Gastrocnemius medialis (tissue), 4 donors: ENCODE measurements around the gene EPHX1. TPM values are rescaled to one million over a fixed set of nuclear protein-coding genes. Genes with fewer than 3 reads are reported as not detected.
A peak's percentile ranks its signal among the peaks of the same experiment; 100 is the strongest.

Source experiments
- ATAC-seq, 2 donors: fragments of 150-250 bp; one replicate each; pipeline ENCODE4 v1.9.1; 2016
- DNase-seq, 2 donors: peaks; one replicate each; pipeline ENCODE4 v3.0.0-alpha.2; 2019
- H3K27ac ChIP-seq, 4 donors: fragments of 200-600 bp; sonication (generic); 1 replicate in 1 of 4; 2 replicates in 3 of 4; pipeline ENCODE4 v1.5.1; 2016 to 2018; ENCODE audit warnings: mild to moderate bottlenecking in 2 of 4, moderate library complexity in 1 of 4
- H3K27me3 ChIP-seq, 3 donors: fragments of 200-600 bp; sonication (generic) in 2 of 3; 1 replicate in 1 of 3; 2 replicates in 2 of 3; pipeline versions ENCODE4 v1.5.1 to v1.6.0; 2016 to 2019; ENCODE audit warnings: mild to moderate bottlenecking in 1 of 3, moderate library complexity in 1 of 3
- H3K36me3 ChIP-seq, 2 donors: fragments of 200-600 bp; sonication (generic) in 1 of 2; one replicate each; pipeline ENCODE4 v1.5.1; 2017 to 2018
- H3K4me1 ChIP-seq, 2 donors: fragments of 200-600 bp; sonication (generic) in 1 of 2; one replicate each; pipeline ENCODE4 v1.5.1; 2016 to 2017; ENCODE audit warnings: mild to moderate bottlenecking in 2 of 2
- H3K4me3 ChIP-seq, 4 donors: fragments of 200-600 bp; sonication (generic) in 3 of 4; 1 replicate in 1 of 4; 2 replicates in 3 of 4; pipeline ENCODE4 v1.5.1; 2016 to 2019; ENCODE audit warnings: mild to moderate bottlenecking in 2 of 4
- H3K9me3 ChIP-seq, 3 donors: fragments of 200-600 bp; sonication (generic) in 2 of 3; 1 replicate in 1 of 3; 2 replicates in 2 of 3; pipeline ENCODE4 v1.5.1; 2016 to 2019
- POLR2A ChIP-seq, 2 donors: fragments of 450-650 bp; IDR thresholded peaks; one replicate each; pipeline ENCODE4 v1.6.1; 2017; ENCODE audit warnings: antibody characterized with exemption in 2 of 2, mild to moderate bottlenecking in 2 of 2, moderate library complexity in 2 of 2
- in situ Hi-C, 4 donors: fragments of 200-750 bp; cut with MboI; loops; one replicate each; pipeline versions ENCODE4 v1.15.0 to v1.8.0; 2017; ENCODE audit warnings: low sequenced_read_pairs in 4 of 4
- intact Hi-C: fragments of 100-400 bp; cut with DNase I; formaldehyde crosslinking; loops from one replicate; pipeline ENCODE4 v1.15.1; 2023; ENCODE audit warnings: low total_unique reads
- total RNA-seq, 4 donors: library from RNA; depleted of rRNA; stranded (reverse); fragments of >200 nt; gene quantifications; one replicate each; pipeline versions ENCODE4 v1.1.0 to v1.2.3, GENCODE V29; 2016
- TF ChIP-seq, protein P1 (sequence below), 5 experiments: fragments of 450-650 bp in 3 of 5; fragments of 200-600 bp in 2 of 5; sonication (generic) in 2 of 5; IDR thresholded peaks in 4 of 5; conservative IDR thresholded peaks in 1 of 5; 1 replicate in 4 of 5; 2 replicates in 1 of 5; pipeline ENCODE4 v1.5.1; 2016 to 2019; ENCODE audit warnings: antibody characterized with exemption in 5 of 5, mild to moderate bottlenecking in 3 of 5, moderate library complexity in 3 of 5

EPHX1 gene
- total RNA-seq, 4 donors from 2014 or later = 65.7 to 155 (median 108) TPM

DNA sequence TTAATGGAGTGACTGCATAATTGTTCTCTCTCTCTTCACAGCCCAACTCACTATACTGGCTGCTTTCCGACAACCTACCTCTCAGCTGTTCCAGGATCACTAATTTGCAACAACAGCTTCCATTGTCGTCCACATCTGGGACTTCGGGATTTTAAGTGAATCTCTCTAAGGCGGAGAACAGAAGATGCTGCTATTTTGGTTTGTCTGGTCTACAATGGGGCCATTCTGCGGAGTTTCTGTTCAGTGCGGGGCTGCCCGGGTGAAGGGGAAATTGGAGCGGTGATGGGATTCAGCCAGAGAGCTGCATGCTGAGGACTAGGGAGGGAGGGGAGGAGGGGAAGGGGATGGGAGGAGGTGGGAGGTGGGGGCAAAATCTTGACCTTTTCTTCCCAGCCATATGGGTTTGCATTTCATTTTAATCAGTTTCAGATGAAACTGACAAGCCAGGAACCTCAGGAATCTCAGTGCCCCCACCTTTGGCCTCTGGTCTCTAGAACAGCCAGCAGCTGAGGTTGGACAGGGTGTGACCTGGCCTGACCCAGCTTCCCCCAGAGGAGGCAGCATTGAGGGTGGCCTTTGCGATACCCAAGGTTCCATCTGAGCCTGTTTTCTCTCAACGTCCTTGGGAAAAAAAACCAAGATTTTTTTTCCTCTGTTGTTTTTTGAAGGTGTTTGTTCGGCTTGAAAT, 39.2 kb upstream of the EPHX1 start:
- Histone ChIP-seq H3K4me1 (peaks cover 25 to 35% of the 10 kb centered on the region in 2 donors), H3K4me3 (no peak overlapping the region), H3K9me3 (no peaks in the 10 kb centered on the region), H3K36me3 (no peaks in the 10 kb centered on the region), H3K27me3 (no peaks in the 10 kb centered on the region), H3K27ac (peak overlapping the region in 1 of 4 donors; percentile 12)
- TF ChIP-seq, protein P1, sequence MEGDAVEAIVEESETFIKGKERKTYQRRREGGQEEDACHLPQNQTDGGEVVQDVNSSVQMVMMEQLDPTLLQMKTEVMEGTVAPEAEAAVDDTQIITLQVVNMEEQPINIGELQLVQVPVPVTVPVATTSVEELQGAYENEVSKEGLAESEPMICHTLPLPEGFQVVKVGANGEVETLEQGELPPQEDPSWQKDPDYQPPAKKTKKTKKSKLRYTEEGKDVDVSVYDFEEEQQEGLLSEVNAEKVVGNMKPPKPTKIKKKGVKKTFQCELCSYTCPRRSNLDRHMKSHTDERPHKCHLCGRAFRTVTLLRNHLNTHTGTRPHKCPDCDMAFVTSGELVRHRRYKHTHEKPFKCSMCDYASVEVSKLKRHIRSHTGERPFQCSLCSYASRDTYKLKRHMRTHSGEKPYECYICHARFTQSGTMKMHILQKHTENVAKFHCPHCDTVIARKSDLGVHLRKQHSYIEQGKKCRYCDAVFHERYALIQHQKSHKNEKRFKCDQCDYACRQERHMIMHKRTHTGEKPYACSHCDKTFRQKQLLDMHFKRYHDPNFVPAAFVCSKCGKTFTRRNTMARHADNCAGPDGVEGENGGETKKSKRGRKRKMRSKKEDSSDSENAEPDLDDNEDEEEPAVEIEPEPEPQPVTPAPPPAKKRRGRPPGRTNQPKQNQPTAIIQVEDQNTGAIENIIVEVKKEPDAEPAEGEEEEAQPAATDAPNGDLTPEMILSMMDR (IDR thresholded peaks at IDR 0.05 in 4 of 5, conservative IDR thresholded peaks at IDR 0.05 in 1 of 5) = no peak
- TF ChIP-seq POLR2A (IDR thresholded peaks at IDR 0.05) = no peak
- intact Hi-C loops (loop anchor here (5.0 kb wide), 3 partner anchors 68 to 218 kb away; no protein-coding TSS in a partner anchor), in situ Hi-C loops (loop anchor here in 3 of 4 donors (5.0 to 10.0 kb wide), 7 partner anchors 64 to 288 kb away; no protein-coding TSS in a partner anchor)
- DNase-seq (no peak), ATAC-seq (no peak)

DNA sequence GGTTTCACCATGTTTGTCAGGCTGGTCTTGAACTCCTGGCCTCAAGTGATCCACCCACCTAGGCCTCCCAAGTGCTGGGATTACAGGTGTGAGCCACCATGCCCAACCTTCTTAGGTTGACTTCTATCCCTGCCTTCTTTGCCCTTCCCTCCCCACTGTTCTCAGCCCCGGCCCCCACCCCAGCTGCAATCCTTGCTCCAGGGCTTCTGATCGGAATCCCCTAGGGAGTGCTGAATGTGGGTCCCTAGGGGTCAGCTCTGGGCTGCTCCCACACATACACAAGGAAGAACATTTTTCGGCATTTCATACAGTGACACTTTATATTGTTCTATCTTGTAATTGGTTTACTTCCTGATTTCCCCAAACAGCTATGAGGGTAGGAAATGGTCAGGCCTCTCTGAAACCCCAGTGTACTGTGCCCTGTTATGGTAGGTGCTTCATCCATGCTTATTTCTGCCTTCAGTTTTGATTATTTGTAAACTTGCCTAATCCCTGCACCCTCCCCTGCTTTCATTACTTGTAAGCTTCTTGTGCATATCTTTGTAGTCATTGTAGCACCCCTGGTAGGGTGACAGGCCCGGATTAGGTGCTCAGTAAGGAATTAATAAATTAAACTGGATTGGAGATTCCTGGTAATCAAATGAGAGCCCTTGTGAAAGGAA, 38.1 kb upstream of the EPHX1 start:
- H3K27ac ChIP-seq = peak overlapping the region in 3 of 4 donors; percentile 14 to 59 (median 25)
- intact Hi-C loops = loop anchor here (1.0 to 5.0 kb wide), 7 partner anchors 37 to 296 kb away; partner anchors contain the start of gene ENAH
- DNase-seq (no peak), ATAC-seq (no peak)
- TF ChIP-seq POLR2A (IDR thresholded peaks at IDR 0.05) = no peak
- TF ChIP-seq, protein P1 (IDR thresholded peaks at IDR 0.05 in 4 of 5, conservative IDR thresholded peaks at IDR 0.05 in 1 of 5) = no peak
- H3K27me3 ChIP-seq = no peaks in the 10 kb centered on the region
- no peaks in the 10 kb centered on the region for H3K36me3 ChIP-seq
- in situ Hi-C loops = loop anchor here in 3 of 4 donors (5.0 to 10.0 kb wide), 7 partner anchors 63 to 289 kb away; no protein-coding TSS in a partner anchor
- no peak overlapping the region for H3K4me3 ChIP-seq
- H3K4me1 ChIP-seq = peaks cover 20 to 30% of the 10 kb centered on the region in 2 donors
- no peaks in the 10 kb centered on the region for H3K9me3 ChIP-seq

DNA sequence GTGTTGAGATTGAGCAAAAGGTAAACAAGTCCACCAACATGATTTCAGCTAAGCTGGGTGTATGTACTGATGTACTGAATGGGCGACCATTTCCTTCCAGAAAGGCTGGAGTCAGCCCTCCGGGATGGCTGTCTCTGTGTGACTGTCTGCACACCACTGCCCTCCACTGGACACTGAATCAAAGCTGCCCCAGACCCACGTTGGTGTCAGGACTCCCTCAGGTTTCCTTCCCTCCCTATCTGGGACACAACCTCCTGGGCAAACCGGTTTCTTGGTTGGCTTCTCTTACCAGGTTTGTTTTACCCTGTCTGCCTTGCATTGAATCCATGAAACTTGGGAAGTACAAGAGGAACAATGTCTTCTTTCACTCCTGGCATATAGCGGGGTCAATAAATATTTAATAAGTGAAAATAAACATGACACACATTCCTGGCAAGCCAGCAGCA, 37.6 kb upstream of the EPHX1 start:
- Histone ChIP-seq H3K27me3 (no peaks in the 10 kb centered on the region), H3K4me3 (no peak overlapping the region), H3K9me3 (no peaks in the 10 kb centered on the region), H3K4me1 (peaks cover 21 to 29% of the 10 kb centered on the region in 2 donors), H3K36me3 (no peaks in the 10 kb centered on the region), H3K27ac (peak overlapping the region in 2 of 4 donors; percentile 25 to 59)
- intact Hi-C loops = loop anchor here (1.0 to 5.0 kb wide), 7 partner anchors 38 to 297 kb away; partner anchors contain the start of gene ENAH
- ATAC-seq (peak; percentile 83 to 89), DNase-seq (peak; percentile 76 to 78)
- in situ Hi-C loops = loop anchor here in 3 of 4 donors (5.0 to 10.0 kb wide), 7 partner anchors 62 to 290 kb away; no protein-coding TSS in a partner anchor
- TF ChIP-seq, protein P1 (IDR thresholded peaks at IDR 0.05 in 4 of 5, conservative IDR thresholded peaks at IDR 0.05 in 1 of 5) = peak; percentile 79 to 92 (median 88)
- no peak for TF ChIP-seq POLR2A (IDR thresholded peaks at IDR 0.05)

DNA sequence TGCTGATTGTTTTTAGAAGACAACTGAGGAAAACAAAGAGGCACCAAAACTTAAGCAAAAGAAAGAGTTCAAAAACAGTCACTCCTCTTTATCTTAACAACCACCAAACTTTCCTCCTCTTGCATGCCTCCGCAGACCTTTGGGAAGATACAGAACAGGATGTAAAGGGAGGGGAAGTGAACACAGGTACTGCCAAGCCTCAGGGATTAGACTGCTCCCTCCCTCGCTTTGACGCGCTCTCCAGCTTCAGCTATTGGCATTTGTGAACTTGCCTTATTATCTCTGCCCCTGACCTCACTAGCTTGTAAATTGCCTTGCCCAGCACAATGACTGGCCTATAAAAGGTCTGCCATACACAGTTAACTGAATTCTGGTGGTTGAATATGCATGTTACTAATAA, 37.1 kb upstream of the EPHX1 start:
- H3K4me3 ChIP-seq = no peak overlapping the region
- H3K9me3 ChIP-seq = no peaks in the 10 kb centered on the region
- no peak for DNase-seq
- no peak for TF ChIP-seq POLR2A (IDR thresholded peaks at IDR 0.05)
- TF ChIP-seq, protein P1 (IDR thresholded peaks at IDR 0.05 in 4 of 5, conservative IDR thresholded peaks at IDR 0.05 in 1 of 5) = no peak
- no peaks in the 10 kb centered on the region for H3K27me3 ChIP-seq
- intact Hi-C loops (loop anchor here (1.0 to 5.0 kb wide), 7 partner anchors 38 to 298 kb away; partner anchors contain the start of gene ENAH), in situ Hi-C loops (loop anchor here in 3 of 4 donors (5.0 to 10.0 kb wide), 7 partner anchors 62 to 291 kb away; no protein-coding TSS in a partner anchor)
- peak overlapping the region in 1 of 4 donors; percentile 2 for H3K27ac ChIP-seq
- ATAC-seq = no peak
- no peaks in the 10 kb centered on the region for H3K36me3 ChIP-seq
- H3K4me1 ChIP-seq = peaks cover 16 to 24% of the 10 kb centered on the region in 2 donors
